Upper lobe of left lung (tissue), 6 donors: ENCODE results near the gene HSPB1. TPM values are rescaled to one million over a fixed set of nuclear protein-coding genes. Genes with fewer than 3 reads are reported as not detected.
A peak's percentile ranks its signal among the peaks of the same experiment; 100 is the strongest.

Source experiments
- ATAC-seq, 2 donors: fragments of 200-7000 bp; cut with Tn5 transposase; one replicate each; pipeline ENCODE4 v1.9.1; 2022; ENCODE audit warnings: mild to moderate bottlenecking in 2 of 2, moderate library complexity in 2 of 2; ENCODE audit not compliant: low FRiP score in 2 of 2
- DNase-seq, 2 donors: peaks; one replicate each; pipeline ENCODE4 v3.0.0-alpha.2; 2019 to 2020
- H3K27ac ChIP-seq, 4 donors: fragments of 200-600 bp; sonication (generic); one replicate each; pipeline ENCODE4 v1.5.1; 2016 to 2019
- H3K27me3 ChIP-seq, 4 donors: fragments of 200-600 bp; sonication (generic); one replicate each; pipeline ENCODE4 v1.5.1; 2017 to 2019
- H3K36me3 ChIP-seq, 4 donors: fragments of 200-600 bp; sonication (generic); one replicate each; pipeline ENCODE4 v1.5.1; 2016 to 2019
- H3K4me1 ChIP-seq, 4 donors: fragments of 200-600 bp; sonication (generic); one replicate each; pipeline ENCODE4 v1.5.1; 2018 to 2019
- H3K4me3 ChIP-seq, 4 donors: fragments of 200-600 bp; sonication (generic); one replicate each; pipeline ENCODE4 v1.5.1; 2017 to 2019; ENCODE audit warnings: mild to moderate bottlenecking in 2 of 4, moderate library complexity in 1 of 4
- H3K9me3 ChIP-seq, 4 donors: fragments of 200-600 bp; sonication (generic); one replicate each; pipeline ENCODE4 v1.5.1; 2018 to 2019
- CTCF ChIP-seq, 6 experiments: fragments of 450-650 bp in 4 of 6; fragments of 200-600 bp in 2 of 6; sonication (generic) in 2 of 6; IDR thresholded peaks; one replicate each; pipeline ENCODE4 v1.5.1; 2016 to 2019; ENCODE audit warnings: antibody characterized with exemption in 6 of 6
- EP300 ChIP-seq, 4 donors: sonication (generic); formaldehyde crosslinking; IDR thresholded peaks; one replicate each; pipeline ENCODE4 v1.5.1; 2017; ENCODE audit warnings: antibody characterized with exemption in 4 of 4, control low read depth in 2 of 4
- POLR2A ChIP-seq, 4 donors: fragments of 450-650 bp; IDR thresholded peaks; one replicate each; pipeline ENCODE4 v1.5.1; 2016 to 2017; ENCODE audit warnings: antibody characterized with exemption in 4 of 4, mild to moderate bottlenecking in 2 of 4
- POLR2AphosphoS5 ChIP-seq, 2 donors: sonication (generic); formaldehyde crosslinking; IDR thresholded peaks; one replicate each; pipeline ENCODE4 v1.5.1; 2017; ENCODE audit warnings: antibody characterized with exemption in 2 of 2
- WGBS, 2 donors: methylation state at CpG; one replicate each; pipeline ENCODE4 v1.1.5; 2017 to 2018; 5-methylcytosine and 5-hydroxymethylcytosine counted together
- total RNA-seq, 6 donors: library from RNA; depleted of rRNA in 4 of 6; stranded (reverse); fragments of >200 nt in 4 of 6; gene quantifications; one replicate each; pipeline versions ENCODE4 v1.1.0 to v1.2.1, GENCODE V29; 2016 to 2021
- donor health status: DM: no; HTN: no; CAD: no; lungs with moderate emphysema.
- donor health status: DM: no; HTN: yes; CAD: no; lungs with severe emphysema.

HSPB1 gene
- total RNA-seq, 6 donors from 2014 or later = 164 to 703 (median 300) TPM

- no peak for ATAC-seq
- TF ChIP-seq CTCF (IDR thresholded peaks at IDR 0.05) = no peak
- no peak for TF ChIP-seq EP300 (IDR thresholded peaks at IDR 0.05)
- TF ChIP-seq POLR2A (IDR thresholded peaks at IDR 0.05) = no peak
- TF ChIP-seq POLR2AphosphoS5 (IDR thresholded peaks at IDR 0.05) = no peak
- H3K36me3 ChIP-seq = no peaks in the 10 kb centered on the region
- 77 to 86% methylated on average over 8 of the region's 8 CpGs for whole genome bisulfite sequencing, 2 donors
- peak overlapping the region; percentile 83 to 93 (median 92) for H3K27ac ChIP-seq
- no peaks in the 10 kb centered on the region for H3K9me3 ChIP-seq
- no peak for DNase-seq
- H3K27me3 ChIP-seq = no peaks in the 10 kb centered on the region
- H3K4me1 ChIP-seq = peaks cover 44 to 61% (median 53%) of the 10 kb centered on the region in 4 donors
- H3K4me3 ChIP-seq = no peak overlapping the region
These were observed 9.0 kb upstream of the HSPB1 start for GRCh38 chr7:76293407-76293901.

- H3K36me3 ChIP-seq = no peaks in the 10 kb centered on the region
- ATAC-seq = peak; percentile 85 to 88
- H3K4me3 ChIP-seq = peak overlapping the region in 2 of 4 donors; percentile 17 to 21
- 20 to 47% methylated on average over 17 to 19 of the region's 20 CpGs for WGBS, 2 donors
- peaks cover 44 to 61% (median 53%) of the 10 kb centered on the region in 4 donors for H3K4me1 ChIP-seq
- DNase-seq = peak; percentile 94 to 95
- no peak for TF ChIP-seq CTCF (IDR thresholded peaks at IDR 0.05)
- peak in 1 of 4 donors; percentile 79 for TF ChIP-seq EP300 (IDR thresholded peaks at IDR 0.05)
- peak in 1 of 2 donors; percentile 72 for TF ChIP-seq POLR2AphosphoS5 (IDR thresholded peaks at IDR 0.05)
- TF ChIP-seq POLR2A (IDR thresholded peaks at IDR 0.05) = peak in 1 of 4 donors; percentile 58
- H3K9me3 ChIP-seq = no peaks in the 10 kb centered on the region
- H3K27me3 ChIP-seq = no peaks in the 10 kb centered on the region
- H3K27ac ChIP-seq = peak overlapping the region; percentile 83 to 93 (median 92)
These were observed 8.0 kb upstream of the HSPB1 start for GRCh38 chr7:76294344-76295024.

- peak in 1 of 2 donors; percentile 92 for DNase-seq
- TF ChIP-seq POLR2AphosphoS5 (IDR thresholded peaks at IDR 0.05) (peak; percentile 60 to 72), POLR2A (IDR thresholded peaks at IDR 0.05) (peak in 1 of 4 donors; percentile 25), EP300 (IDR thresholded peaks at IDR 0.05) (peak in 1 of 4 donors; percentile 46), CTCF (IDR thresholded peaks at IDR 0.05) (no peak)
- peak overlapping the region; percentile 72 to 92 (median 86) for H3K27ac ChIP-seq
- H3K9me3 ChIP-seq = no peaks in the 10 kb centered on the region
- no peaks in the 10 kb centered on the region for H3K27me3 ChIP-seq
- peak; percentile 66 to 81 for ATAC-seq
- no peaks in the 10 kb centered on the region for H3K36me3 ChIP-seq
- peaks cover 36 to 61% (median 48%) of the 10 kb centered on the region in 4 donors for H3K4me1 ChIP-seq
- no peak overlapping the region for H3K4me3 ChIP-seq
- 66 to 76% methylated on average over 20 to 21 of the region's 22 CpGs for WGBS, 2 donors
These were observed 5.4 kb upstream of the HSPB1 start for GRCh38 chr7:76296743-76297740.

- H3K27ac ChIP-seq = peak overlapping the region in 3 of 4 donors; percentile 42 to 57 (median 53)
- TF ChIP-seq POLR2A (IDR thresholded peaks at IDR 0.05) = no peak
- TF ChIP-seq POLR2AphosphoS5 (IDR thresholded peaks at IDR 0.05) = peak; percentile 20 to 33
- peak in 1 of 4 donors; percentile 80 for TF ChIP-seq EP300 (IDR thresholded peaks at IDR 0.05)
- H3K27me3 ChIP-seq = no peaks in the 10 kb centered on the region
- H3K36me3 ChIP-seq = peaks cover 0 to 4% (median 0%) of the 10 kb centered on the region in 4 donors
- WGBS, 2 donors = 78 to 80% methylated on average over 7 of the region's 7 CpGs
- H3K4me3 ChIP-seq = no peak overlapping the region
- DNase-seq = peak in 1 of 2 donors; percentile 78
- no peak for ATAC-seq
- H3K4me1 ChIP-seq = peaks cover 33 to 58% (median 39%) of the 10 kb centered on the region in 4 donors
- no peaks in the 10 kb centered on the region for H3K9me3 ChIP-seq
These were observed 2.2 kb upstream of the HSPB1 start for GRCh38 chr7:76300166-76300731.
